T-helper 2 cell (primary cell): ENCODE data around the gene SPTBN4.
"Not testable (repeated sequence)": the region's sequence is repeated elsewhere in the genome, so short reads cannot be mapped to it uniquely, and the experiment has no call there.

ENCODE experiments used
- DNase-seq, 5 experiments: peaks; one replicate each; pipeline versions ENCODE4 v3.0.0 to v3.0.0-alpha.2; 2012 to 2022

SPTBN4 gene

GRCh38 chr19:40465025-40465556 lies 1.7 kb upstream of the SPTBN4 start:
- DNase-seq, result peak in 3 of 5 experiments; percentile 21 to 79 (median 60)

DNA sequence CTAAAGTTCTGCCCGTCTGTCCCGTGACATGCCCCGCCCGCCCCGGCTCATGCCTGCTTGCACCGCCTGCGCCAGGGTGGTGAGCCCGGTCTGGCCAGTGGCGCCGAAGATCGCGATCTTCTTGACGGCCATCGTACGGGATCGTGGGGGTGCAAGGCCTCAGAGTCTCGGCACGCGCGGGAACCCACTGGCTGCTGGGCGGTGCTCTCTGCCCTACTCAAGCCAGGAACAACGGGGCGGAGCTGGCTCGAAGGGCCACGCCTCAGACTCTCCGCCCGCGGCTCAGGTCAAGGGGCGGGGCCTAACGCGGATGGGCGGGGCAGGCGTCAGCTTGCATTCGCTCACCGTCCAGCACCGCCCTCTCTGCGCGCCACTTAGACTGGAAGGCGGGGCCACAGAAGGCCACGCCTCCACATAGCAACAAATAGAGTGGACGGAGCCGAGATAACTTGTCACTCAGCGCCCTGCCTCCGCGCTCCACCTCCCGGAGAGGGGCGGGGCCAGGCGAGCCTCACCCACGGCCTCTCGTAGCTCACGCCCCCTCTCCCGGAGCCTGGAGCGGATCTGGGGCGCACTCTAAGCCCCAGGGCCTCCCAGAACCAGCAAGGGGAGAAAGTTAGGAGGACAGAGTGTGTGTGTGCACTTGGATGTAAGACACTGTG lies 1.1 kb upstream of the SPTBN4 start, which contains the start of gene BLVRB:
Gene BLVRB (minus strand): TSS at position 189 of the 662 bp plus-strand sequence. CDS start 57 bp downstream, at position 132.
- DNase-seq, result peak; percentile 98 to 100 (median 99)

DNA sequence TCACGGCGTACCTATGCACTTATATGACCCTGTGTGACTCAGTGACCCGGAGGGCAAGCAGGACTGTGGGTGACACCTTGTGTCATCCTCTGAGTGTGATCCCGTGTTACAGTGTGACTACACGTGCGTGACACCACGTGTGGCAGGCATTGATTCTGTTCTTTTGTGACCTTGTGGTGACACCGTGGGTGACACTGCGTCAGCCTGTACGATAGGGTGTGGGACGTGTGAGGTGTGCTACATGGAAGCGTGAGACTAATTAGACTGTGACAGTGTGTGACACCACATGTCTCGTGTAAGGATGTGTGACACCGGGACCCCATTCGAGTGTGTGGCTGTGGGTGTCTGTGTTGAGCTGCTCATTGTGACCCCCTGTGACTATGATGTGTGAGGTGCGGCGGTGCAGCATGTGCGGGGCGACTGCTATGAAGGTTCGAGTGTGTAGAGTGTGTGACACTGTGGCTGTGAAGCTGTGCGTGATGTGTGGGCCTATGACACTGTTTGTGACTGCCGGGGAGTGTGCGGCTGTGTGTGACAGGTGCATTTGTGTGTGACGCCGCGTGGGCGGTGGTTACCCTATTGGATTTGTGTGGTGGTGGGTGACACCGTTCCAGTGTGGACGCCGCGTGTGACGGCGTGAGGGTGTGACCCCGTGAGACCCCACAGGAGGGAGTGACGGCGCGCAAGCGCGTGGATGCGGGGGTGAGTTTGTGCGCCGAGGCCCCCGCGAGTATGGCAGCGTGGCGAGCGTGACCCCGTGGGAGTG lies 399 bp upstream of the SPTBN4 start:
- peak in 4 of 5 experiments; percentile 53 to 95 (median 74) for DNase-seq

GRCh38 chr19:40469011-40469410 lies 2.2 kb downstream of the SPTBN4 start:
- DNase-seq, result no peak

- DNase-seq, result no peak
Observed at GRCh38 chr19:40471111-40471510, 4.3 kb downstream of the SPTBN4 start.

GRCh38 chr19:40472516-40472915 lies 5.7 kb downstream of the SPTBN4 start:
- no peak for DNase-seq

GRCh38 chr19:40474737-40475136 lies 7.9 kb downstream of the SPTBN4 start:
- no peak for DNase-seq

DNA sequence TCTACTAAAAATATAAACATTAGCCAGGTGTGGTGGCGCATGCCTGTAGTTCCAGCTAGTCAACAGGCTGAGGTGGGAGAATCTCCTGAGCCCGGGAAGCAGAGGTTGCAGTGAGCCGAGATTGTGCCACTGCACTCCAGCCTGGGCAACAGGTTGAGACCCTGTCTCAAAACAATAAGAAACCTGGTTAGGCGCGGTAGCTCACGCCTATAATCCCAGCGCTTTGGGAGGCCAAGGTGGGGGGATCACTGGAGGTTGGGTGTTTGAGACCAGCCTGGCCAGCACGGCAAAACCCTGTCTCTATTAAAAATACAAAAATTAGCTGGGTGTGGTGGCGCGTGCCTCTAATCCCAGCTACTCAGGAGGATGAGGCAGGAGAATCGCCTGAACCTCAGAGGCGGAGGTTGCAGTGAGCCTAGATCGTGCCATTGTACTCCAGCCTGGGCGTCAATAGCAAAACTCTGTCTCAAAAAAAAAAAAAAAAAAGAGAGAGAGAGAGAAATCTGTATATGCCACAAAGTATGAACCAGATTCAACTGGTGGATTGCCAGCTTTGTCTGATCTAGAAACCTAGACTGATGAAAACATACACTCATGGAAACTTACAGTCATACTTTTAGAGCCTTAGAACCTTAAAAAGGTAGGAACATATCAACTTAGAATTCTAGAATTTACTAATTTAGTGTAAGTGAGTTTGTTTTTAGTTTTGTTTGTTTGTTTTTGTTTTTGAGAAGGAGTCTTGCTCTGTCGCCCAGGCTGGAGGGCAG lies 9.3 kb downstream of the SPTBN4 start:
- peak in 1 of 5 experiments; percentile 21 for DNase-seq

DNA sequence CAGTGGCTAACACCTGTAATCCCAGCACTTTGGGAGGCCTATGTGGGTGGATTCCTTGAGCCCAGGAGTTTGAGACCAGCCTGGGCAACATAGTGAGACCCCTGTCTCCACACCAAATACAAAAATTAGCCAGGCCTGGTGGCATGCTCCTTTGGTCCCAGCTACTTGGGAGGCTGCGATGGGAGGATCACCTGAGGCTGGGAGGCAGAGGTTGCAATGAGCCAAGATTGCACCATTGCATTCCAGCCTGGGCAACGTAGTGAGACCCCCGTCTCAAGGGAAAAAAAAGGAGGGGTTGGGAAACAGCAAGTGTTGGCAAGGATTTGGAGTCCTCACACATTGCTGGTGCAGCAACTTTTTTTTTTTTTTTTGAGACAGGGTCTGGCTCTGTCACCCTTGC lies 19.2 kb downstream of the SPTBN4 start:
- DNase-seq, result no peak

- no peak for DNase-seq
Observed at GRCh38 chr19:40489882-40490230, 23.1 kb downstream of the SPTBN4 start.

GRCh38 chr19:40492274-40492673 lies 25.5 kb downstream of the SPTBN4 start:
- DNase-seq, result no peak

DNA sequence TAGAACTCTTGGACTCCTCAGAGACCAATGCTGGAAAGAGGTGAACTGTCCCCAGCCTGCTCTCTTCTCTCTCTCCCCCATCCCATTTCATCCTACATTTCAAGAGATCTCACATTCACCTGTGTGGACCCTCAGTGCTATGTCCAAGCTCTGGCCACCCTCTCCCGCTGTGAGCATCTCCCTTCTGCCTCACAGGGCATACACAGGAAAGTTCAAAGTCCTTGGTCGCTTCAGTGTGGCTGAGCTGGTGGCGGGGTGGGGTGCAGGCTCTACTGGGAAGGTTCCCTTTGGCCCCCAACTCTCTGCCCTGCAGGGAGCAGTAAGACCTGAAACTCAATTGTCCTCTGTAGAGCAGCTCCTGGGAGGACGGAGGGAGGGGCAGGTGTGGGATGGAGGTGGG lies 27.0 kb downstream of the SPTBN4 start:
- DNase-seq, result no peak

DNA sequence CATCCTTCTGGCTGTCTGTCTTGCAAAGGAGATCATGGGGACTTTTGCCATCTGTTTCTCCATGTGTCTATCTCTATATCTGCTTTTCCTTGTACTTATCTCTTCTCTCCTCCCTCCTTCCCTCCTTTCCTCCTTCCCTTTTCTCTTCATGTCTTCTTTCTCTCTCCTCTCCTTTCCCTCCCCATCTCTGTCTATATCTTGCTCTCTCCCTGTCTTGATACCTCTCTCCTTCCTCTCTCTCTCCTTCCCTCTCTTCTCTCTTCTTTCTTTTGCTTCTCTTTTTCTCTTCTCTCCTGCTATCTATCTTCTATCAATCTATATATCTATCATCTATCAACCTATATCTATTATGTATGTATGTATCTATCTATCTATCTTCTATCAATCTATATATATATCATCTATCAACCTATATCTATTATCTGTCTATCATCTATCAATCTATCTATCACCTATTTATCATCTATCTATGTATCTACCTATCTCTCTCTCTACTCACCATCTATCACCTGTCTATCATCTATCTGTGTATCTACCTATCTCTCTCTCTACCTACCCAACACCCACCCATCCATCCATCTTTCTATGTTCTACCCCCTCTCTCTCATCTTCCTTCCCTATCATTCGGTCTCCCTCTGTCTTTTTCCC lies 27.5 kb downstream of the SPTBN4 start:
- DNase-seq, result no peak

DNA sequence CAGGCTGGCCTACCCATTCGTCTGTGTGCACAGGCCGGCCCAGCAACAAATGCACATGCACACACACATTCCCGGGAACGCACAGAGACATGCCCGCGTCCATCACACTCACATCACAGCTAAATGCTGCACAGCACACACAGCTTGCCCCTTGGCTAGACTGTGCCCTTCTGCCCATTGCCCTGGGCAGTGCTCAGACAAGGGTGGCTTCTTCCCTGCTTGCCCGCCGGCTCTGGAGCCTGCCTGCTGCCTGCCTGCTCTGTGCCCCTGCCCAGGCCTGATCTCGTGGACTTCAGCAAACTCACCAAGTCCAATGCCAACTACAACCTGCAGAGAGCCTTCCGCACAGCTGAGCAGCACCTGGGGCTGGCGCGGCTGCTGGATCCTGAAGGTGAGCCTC lies 30.4 kb downstream of the SPTBN4 start:
- DNase-seq, result no peak

DNA sequence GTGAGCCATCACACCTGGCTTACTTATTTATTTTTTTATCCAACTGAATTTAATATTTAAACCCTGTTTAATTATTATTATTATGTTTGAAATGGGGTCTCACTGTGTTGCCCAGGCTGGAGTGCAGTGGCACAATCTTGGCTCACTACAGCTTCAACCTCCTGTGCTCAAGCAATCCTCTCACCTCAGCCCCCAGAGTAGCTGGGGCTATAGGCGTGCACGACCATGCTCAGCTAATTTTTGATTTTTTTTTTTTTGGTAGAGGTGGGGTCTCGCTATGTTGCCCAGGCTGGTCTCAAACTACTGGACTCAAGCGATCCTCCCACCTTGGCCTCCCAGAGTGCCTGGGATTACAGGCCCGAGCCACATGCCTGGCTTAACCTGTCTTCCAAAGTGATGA lies 32.5 kb downstream of the SPTBN4 start:
- no peak for DNase-seq

DNA sequence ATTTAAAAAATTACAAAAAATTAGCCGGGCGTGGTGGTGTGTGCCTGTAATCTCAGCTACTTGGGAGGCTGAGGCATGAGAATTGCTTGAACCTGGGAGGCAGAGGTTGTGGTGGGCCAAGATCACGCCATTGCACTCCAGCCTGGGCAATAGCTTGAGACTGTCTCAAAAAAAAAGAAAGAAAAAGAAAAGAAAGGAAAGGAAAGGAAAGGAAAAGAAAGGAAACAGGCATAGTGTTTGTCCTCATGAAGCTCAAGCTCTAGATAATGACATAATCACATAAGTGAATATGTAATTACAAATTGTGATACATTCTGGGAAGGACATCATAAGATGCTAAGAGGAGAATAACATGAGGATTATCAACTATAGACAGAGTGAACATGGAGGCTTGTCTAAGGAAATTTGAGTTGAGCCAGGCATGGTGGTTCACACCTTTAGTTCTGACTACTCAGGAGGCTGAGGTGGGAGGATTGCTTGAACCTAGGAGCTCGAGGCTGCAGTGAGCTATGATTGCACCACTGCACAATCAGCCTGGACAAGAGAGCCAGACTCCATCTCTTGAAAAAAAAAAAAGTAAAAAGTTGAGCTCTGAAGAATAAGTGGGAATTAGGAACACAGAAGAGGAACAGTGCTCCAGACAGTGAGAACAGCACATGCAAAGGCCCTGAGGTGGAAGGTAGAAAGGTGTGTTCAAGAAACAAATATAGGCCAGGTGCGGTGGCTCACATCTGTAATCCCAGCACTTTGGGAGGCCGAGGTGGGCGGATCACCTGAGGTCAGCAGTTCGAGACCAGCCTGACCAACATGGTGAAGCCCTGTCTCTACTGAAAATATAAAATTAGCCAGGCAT lies 34.1 kb downstream of the SPTBN4 start:
- not testable (repeated sequence) for DNase-seq

DNA sequence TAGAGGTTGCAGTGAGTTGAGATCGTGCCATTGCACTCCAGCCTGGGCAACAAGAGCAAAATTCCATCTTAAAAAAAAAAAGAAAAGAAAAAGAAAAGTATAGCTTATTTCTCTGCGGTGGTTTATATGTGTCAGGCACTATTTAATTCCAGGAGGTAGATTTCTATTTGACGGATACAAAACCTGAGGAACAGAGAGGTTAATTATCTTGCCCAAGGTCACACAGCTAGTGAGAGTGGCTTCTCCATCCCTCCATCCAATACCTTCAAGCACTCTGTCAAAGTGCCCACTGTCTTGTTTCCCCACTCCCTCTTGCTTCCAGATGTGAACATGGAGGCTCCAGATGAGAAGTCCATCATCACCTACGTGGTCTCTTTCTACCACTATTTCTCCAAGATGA lies 34.8 kb downstream of the SPTBN4 start:
- no peak for DNase-seq

DNA sequence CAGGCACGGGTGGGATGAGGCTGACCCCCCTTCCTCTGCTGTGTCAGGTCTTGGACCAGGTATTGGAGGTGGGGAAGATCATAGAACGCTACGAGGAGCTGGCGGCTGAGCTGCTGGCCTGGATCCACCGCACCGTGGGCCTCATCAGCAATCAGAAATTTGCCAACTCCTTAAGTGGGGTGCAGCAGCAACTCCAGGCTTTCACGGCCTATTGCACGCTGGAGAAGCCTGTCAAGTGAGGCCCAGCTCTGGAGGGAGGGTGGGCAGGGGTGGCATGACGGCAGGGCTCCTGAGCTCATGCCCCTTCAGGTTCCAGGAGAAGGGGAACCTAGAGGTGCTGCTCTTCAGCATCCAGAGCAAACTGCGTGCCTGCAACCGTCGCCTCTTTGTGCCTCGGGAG lies 35.3 kb downstream of the SPTBN4 start:
- no peak for DNase-seq

- no peak for DNase-seq
Observed at GRCh38 chr19:40502647-40503319, 36.0 kb downstream of the SPTBN4 start.

DNA sequence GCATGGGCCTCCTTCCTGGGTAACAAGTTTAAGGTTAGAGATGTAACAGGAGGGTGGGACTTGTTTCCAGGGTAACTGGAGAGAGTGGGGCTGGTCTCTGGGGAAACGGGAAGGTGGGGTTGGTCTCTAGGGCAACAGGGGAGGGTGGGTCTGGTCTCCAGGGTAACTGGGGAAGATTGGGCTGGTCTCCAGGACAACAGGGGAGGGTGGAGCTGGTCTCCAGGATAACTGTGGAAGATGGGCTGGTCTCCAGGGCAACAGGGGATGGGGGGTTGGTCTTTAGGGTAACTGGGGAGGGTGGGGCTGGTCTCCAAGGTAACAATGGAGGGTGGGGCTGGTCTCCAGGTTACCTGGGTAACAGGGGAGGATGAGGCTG lies 36.5 kb downstream of the SPTBN4 start:
- no peak for DNase-seq

GRCh38 chr19:40506099-40506498 lies 39.3 kb downstream of the SPTBN4 start:
- DNase-seq, result no peak
